Uterus (tissue), 4 donors: Measurements from ENCODE around the gene POLR3B. TPM values are rescaled to one million over a fixed set of nuclear protein-coding genes. Genes with fewer than 3 reads are reported as not detected.
A peak's percentile ranks its signal among the peaks of the same experiment; 100 is the strongest.

Source experiments
- DNase-seq, 2 donors: peaks; one replicate each; pipeline ENCODE4 v3.0.0-alpha.2; 2019 to 2020
- H3K27ac ChIP-seq, 2 donors: fragments of 200-600 bp; sonication (generic); 1 replicate in 1 of 2; 2 replicates in 1 of 2; pipeline ENCODE4 v1.5.1; 2016 to 2018
- H3K27me3 ChIP-seq, 2 donors: fragments of 200-600 bp; sonication (generic); one replicate each; pipeline ENCODE4 v1.5.1; 2018 to 2019; ENCODE audit warnings: control low read depth in 1 of 2
- H3K36me3 ChIP-seq, 2 donors: fragments of 200-600 bp; sonication (generic); one replicate each; pipeline ENCODE4 v1.5.1; 2019; ENCODE audit warnings: control low read depth in 1 of 2
- H3K4me1 ChIP-seq, 2 donors: fragments of 200-600 bp; sonication (generic); one replicate each; pipeline ENCODE4 v1.5.1; 2018 to 2019; ENCODE audit warnings: control low read depth in 1 of 2
- H3K4me3 ChIP-seq, 2 donors: fragments of 200-600 bp; sonication (generic); 1 replicate in 1 of 2; 2 replicates in 1 of 2; pipeline ENCODE4 v1.5.1; 2018 to 2019; ENCODE audit warnings: mild to moderate bottlenecking in 1 of 2
- H3K9me3 ChIP-seq, 2 donors: fragments of 200-600 bp; sonication (generic); one replicate each; pipeline ENCODE4 v1.5.1; 2019; ENCODE audit warnings: control low read depth in 1 of 2
- POLR2A ChIP-seq, 2 donors: fragments of 450-650 bp; IDR thresholded peaks; one replicate each; pipeline ENCODE4 v1.6.1; 2016; ENCODE audit warnings: antibody characterized with exemption in 2 of 2, mild to moderate bottlenecking in 1 of 2, moderate library complexity in 1 of 2
- intact Hi-C: fragments of 100-400 bp; cut with DNase I; formaldehyde crosslinking; loops from one replicate; pipeline ENCODE4 v1.15.1; 2023; ENCODE audit warnings: low total_unique reads
- total RNA-seq, 4 donors: library from RNA; depleted of rRNA in 3 of 4; stranded (reverse); fragments of >200 nt in 3 of 4; gene quantifications; one replicate each; pipeline versions ENCODE4 v1.1.0 to v1.2.4, GENCODE V29; 2014 to 2023
- TF ChIP-seq, protein P1 (sequence below), 4 experiments: fragments of 200-600 bp in 2 of 4; fragments of 450-650 bp in 2 of 4; sonication (generic) in 2 of 4; IDR thresholded peaks; one replicate each; pipeline ENCODE4 v1.5.1; 2016 to 2019; ENCODE audit warnings: antibody characterized with exemption in 4 of 4, mild to moderate bottlenecking in 2 of 4, moderate library complexity in 1 of 4
- donor health status: DM: yes; HTN: yes; CAD: no.

Gene POLR3B
- total RNA-seq, 4 donors from 2014 or later: 8.8 to 20.7 (median 11.0) TPM

DNA sequence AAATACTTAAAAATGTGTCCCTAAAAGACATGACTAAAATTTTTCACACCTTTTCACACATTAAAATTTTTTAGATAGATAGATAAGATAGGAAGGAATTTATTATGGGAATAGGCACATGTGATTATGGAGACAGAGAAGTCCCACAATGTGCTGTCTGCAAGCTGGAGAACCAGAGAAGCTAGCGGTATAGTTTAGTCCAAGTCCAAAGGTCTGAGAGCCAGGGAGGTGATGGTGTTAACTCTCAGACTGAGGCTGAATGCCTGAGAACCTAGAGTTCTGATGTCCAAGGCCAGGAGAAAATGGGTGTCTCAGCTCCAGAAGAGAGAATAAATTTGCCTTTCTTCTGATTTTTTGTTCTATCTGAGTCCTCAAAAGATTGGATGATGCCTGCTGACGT is 65.7 kb downstream of the POLR3B start:
- DNase-seq: no peak
- H3K27ac ChIP-seq: no peak overlapping the region
- intact Hi-C loops: no loop called here
- H3K27me3 ChIP-seq: no peaks in the 10 kb centered on the region
- TF ChIP-seq, protein P1, sequence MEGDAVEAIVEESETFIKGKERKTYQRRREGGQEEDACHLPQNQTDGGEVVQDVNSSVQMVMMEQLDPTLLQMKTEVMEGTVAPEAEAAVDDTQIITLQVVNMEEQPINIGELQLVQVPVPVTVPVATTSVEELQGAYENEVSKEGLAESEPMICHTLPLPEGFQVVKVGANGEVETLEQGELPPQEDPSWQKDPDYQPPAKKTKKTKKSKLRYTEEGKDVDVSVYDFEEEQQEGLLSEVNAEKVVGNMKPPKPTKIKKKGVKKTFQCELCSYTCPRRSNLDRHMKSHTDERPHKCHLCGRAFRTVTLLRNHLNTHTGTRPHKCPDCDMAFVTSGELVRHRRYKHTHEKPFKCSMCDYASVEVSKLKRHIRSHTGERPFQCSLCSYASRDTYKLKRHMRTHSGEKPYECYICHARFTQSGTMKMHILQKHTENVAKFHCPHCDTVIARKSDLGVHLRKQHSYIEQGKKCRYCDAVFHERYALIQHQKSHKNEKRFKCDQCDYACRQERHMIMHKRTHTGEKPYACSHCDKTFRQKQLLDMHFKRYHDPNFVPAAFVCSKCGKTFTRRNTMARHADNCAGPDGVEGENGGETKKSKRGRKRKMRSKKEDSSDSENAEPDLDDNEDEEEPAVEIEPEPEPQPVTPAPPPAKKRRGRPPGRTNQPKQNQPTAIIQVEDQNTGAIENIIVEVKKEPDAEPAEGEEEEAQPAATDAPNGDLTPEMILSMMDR (IDR thresholded peaks at IDR 0.05): no peak
- TF ChIP-seq POLR2A (IDR thresholded peaks at IDR 0.05): no peak
- no peak overlapping the region for H3K4me3 ChIP-seq
- peaks cover 2% of the 10 kb centered on the region in 2 donors for H3K4me1 ChIP-seq
- no peaks in the 10 kb centered on the region for H3K9me3 ChIP-seq
- no peaks in the 10 kb centered on the region for H3K36me3 ChIP-seq

GRCh38 chr12:106425061-106425702 is 67.6 kb downstream of the POLR3B start:
- Histone ChIP-seq H3K27me3 (no peaks in the 10 kb centered on the region), H3K27ac (no peak overlapping the region), H3K9me3 (no peaks in the 10 kb centered on the region), H3K4me1 (peaks cover 0 to 8% of the 10 kb centered on the region in 2 donors), H3K36me3 (no peaks in the 10 kb centered on the region), H3K4me3 (no peak overlapping the region)
- DNase-seq: no peak
- TF ChIP-seq POLR2A (IDR thresholded peaks at IDR 0.05): no peak
- TF ChIP-seq, protein P1 (IDR thresholded peaks at IDR 0.05): no peak
- intact Hi-C loops: no loop called here

DNA sequence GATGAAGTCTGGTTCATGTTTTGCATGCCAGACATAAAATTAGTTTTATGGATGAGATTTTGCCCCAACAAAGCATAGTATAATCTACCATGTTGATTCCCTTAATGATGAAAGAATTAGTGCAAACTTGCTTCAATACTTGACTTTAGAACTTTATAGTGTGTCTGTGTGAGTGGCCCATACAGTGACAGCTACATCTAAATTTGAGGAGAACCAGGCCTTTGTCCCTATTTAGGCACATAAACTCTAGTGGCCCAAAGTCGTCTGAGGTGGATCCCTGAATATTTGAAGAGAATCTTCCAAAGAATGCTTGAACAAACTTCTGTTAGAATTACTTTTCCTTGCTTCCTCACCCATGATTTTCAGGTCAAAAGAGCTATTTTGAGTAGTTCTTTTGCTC is 70.4 kb downstream of the POLR3B start:
- TF ChIP-seq, protein P1 (IDR thresholded peaks at IDR 0.05): no peak
- Histone ChIP-seq H3K36me3 (no peaks in the 10 kb centered on the region), H3K27ac (peak overlapping the region in 1 of 2 donors; percentile 26), H3K27me3 (no peaks in the 10 kb centered on the region), H3K9me3 (no peaks in the 10 kb centered on the region), H3K4me1 (peaks cover 0 to 8% of the 10 kb centered on the region in 2 donors), H3K4me3 (no peak overlapping the region)
- intact Hi-C loops: no loop called here
- DNase-seq: no peak

DNA sequence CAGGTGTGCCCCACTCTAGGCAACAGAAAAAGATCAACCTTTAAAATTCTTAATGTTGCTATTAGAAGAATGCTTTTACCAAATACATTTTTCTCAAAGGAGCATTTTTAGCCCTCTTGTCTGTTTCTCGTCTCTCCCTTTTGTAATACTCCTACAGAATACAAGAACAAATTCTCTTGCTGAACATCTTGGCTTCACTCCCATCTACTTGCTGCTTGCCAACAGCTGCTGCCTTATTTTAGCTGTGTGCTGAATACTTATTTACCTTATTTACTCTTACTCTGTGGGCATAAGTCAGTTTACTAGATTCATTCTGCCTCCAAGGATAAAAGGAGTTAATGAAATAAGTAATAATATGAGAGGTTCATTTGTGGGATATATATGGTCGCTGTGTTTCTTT is 70.8 kb downstream of the POLR3B start:
- Histone ChIP-seq H3K4me1 (peaks cover 0 to 8% of the 10 kb centered on the region in 2 donors), H3K27me3 (no peaks in the 10 kb centered on the region), H3K27ac (peak overlapping the region in 1 of 2 donors; percentile 26), H3K9me3 (no peaks in the 10 kb centered on the region), H3K36me3 (no peaks in the 10 kb centered on the region), H3K4me3 (no peak overlapping the region)
- TF ChIP-seq, protein P1 (IDR thresholded peaks at IDR 0.05): no peak
- no peak for TF ChIP-seq POLR2A (IDR thresholded peaks at IDR 0.05)
- intact Hi-C loops: no loop called here
- peak; percentile 21 to 32 for DNase-seq

GRCh38 chr12:106429043-106429552 is 71.5 kb downstream of the POLR3B start:
- DNase-seq: peak in 1 of 2 donors; percentile 14
- intact Hi-C loops: no loop called here
- no peaks in the 10 kb centered on the region for H3K36me3 ChIP-seq
- no peaks in the 10 kb centered on the region for H3K27me3 ChIP-seq
- TF ChIP-seq, protein P1 (IDR thresholded peaks at IDR 0.05): no peak
- no peak for TF ChIP-seq POLR2A (IDR thresholded peaks at IDR 0.05)
- no peak overlapping the region for H3K4me3 ChIP-seq
- no peak overlapping the region for H3K27ac ChIP-seq
- H3K4me1 ChIP-seq: peaks cover 0 to 8% of the 10 kb centered on the region in 2 donors
- H3K9me3 ChIP-seq: no peaks in the 10 kb centered on the region
